H1 (cell line): Measurements from ENCODE around the gene P3R3URF. TPM values are rescaled to one million over a fixed set of nuclear protein-coding genes. Genes with fewer than 3 reads are reported as not detected.

Experiments used
- BRCA1 ChIP-seq: IDR thresholded peaks from 2 replicates; pipeline ENCODE4 v1.6.1; 2012; ENCODE audit warnings: low read depth, low read length, improper control_type of control experiment
- CEBPB ChIP-seq: IDR thresholded peaks from 2 replicates; pipeline ENCODE4 v1.6.1; 2012; ENCODE audit warnings: low read depth, low read length
- CHD1 ChIP-seq: IDR thresholded peaks from 2 replicates; pipeline ENCODE4 v1.6.1; 2012; ENCODE audit warnings: low read depth, low read length, improper control_type of control experiment
- JUN ChIP-seq: IDR thresholded peaks from 2 replicates; pipeline ENCODE4 v1.6.1; 2011; ENCODE audit warnings: low read depth, mild to moderate bottlenecking, improper control_type of control experiment, low read length
- KDM1A ChIP-seq: fragments of 200-600, 300-600 bp; sonication (generic); IDR thresholded peaks from 2 replicates; pipeline ENCODE4 v1.7.1; 2016; ENCODE audit warnings: mild to moderate bottlenecking, low read length, borderline replicate concordance
- KDM4A ChIP-seq: IDR thresholded peaks from one replicate; pipeline ENCODE4 v1.7.1; 2012; ENCODE audit warnings: low read depth, mild to moderate bottlenecking, moderate library complexity, low read length, inconsistent platforms; ENCODE audit not compliant: severe bottlenecking
- KDM5A ChIP-seq: fragments of 200-600 bp; IDR thresholded peaks from 2 replicates; pipeline ENCODE4 v1.7.1; 2012; ENCODE audit warnings: mild to moderate bottlenecking, low read length, inconsistent platforms, mixed read lengths
- NRF1 ChIP-seq: IDR thresholded peaks from 2 replicates; pipeline ENCODE4 v1.6.1; 2011; ENCODE audit warnings: mild to moderate bottlenecking, low read depth, low read length, improper control_type of control experiment
- PHF8 ChIP-seq: fragments of 200-600 bp; sonication (generic); conservative IDR thresholded peaks from 2 replicates; pipeline ENCODE4 v1.7.1; 2012; ENCODE audit warnings: low read depth, mild to moderate bottlenecking, inconsistent platforms, low read length, moderate library complexity
- POU5F1 ChIP-seq: IDR thresholded peaks from 2 replicates; pipeline ENCODE4 v1.6.1; 2011; ENCODE audit warnings: low read depth, mild to moderate bottlenecking, low read length, moderate library complexity
- RAD21 ChIP-seq, 2 experiments: IDR thresholded peaks in 1 of 2; conservative IDR thresholded peaks in 1 of 2; 2 replicates each; pipeline ENCODE4 v1.6.1; 2011; ENCODE audit warnings: low read depth in 2 of 2, low read length in 2 of 2, improper control_type of control experiment in 1 of 2, inconsistent platforms in 1 of 2, mild to moderate bottlenecking in 1 of 2, moderate library complexity in 1 of 2
- SIN3A ChIP-seq, 2 experiments: IDR thresholded peaks in 1 of 2; conservative IDR thresholded peaks in 1 of 2; 2 replicates each; pipeline ENCODE4 v1.6.1; 2011 to 2012; ENCODE audit warnings: low read length in 2 of 2, improper control_type of control experiment in 1 of 2, low read depth in 1 of 2, mild to moderate bottlenecking in 1 of 2
- SIX5 ChIP-seq: IDR thresholded peaks from 2 replicates; pipeline ENCODE4 v1.6.1; 2011; ENCODE audit warnings: mild to moderate bottlenecking, low read depth, low read length
- SP1 ChIP-seq: IDR thresholded peaks from 2 replicates; pipeline ENCODE4 v1.6.1; 2011; ENCODE audit warnings: low read depth, low read length
- TAF1 ChIP-seq: IDR thresholded peaks from 2 replicates; pipeline ENCODE4 v1.6.1; 2011; ENCODE audit warnings: mild to moderate bottlenecking, low read depth, low read length
- TBP ChIP-seq: IDR thresholded peaks from 2 replicates; pipeline ENCODE4 v1.6.1; 2011; ENCODE audit warnings: low read depth, low read length, improper control_type of control experiment
- TCF12 ChIP-seq: IDR thresholded peaks from 2 replicates; pipeline ENCODE4 v1.6.1; 2011; ENCODE audit warnings: low read depth, mild to moderate bottlenecking, low read length
- YY1 ChIP-seq: IDR thresholded peaks from 2 replicates; pipeline ENCODE4 v1.6.1; 2011; ENCODE audit warnings: low read depth, mild to moderate bottlenecking, low read length
- polyA plus RNA-seq, 7 experiments: library from polyadenylated mRNA; depleted of rRNA in 3 of 7; stranded (reverse) in 5 of 7; unstranded in 2 of 7; fragments of >200 nt in 5 of 7; fragments of 200-250 nt in 2 of 7; gene quantifications; 1 replicate in 5 of 7; 2 replicates in 1 of 7; 4 replicates in 1 of 7; pipeline versions ENCODE4 v1.2.1 to v1.2.3, GENCODE V29; 2011 to 2013; ENCODE audit warnings: missing spikeins in 2 of 7, mixed read lengths in 2 of 7
- total RNA-seq: library from RNA; stranded (reverse); fragmentation: NEBNext Ultra II Directional; extraction: Animal tissue kit (Norgen Biotek cat#: 25700); gene quantifications from 2 replicates; pipeline ENCODE4 v1.2.1, GENCODE V29; 2021
- TF ChIP-seq, protein P1 (sequence below): IDR thresholded peaks from 2 replicates; pipeline ENCODE4 v1.6.1; 2012; ENCODE audit warnings: inconsistent platforms
- TF ChIP-seq, protein P2 (sequence below), 3 experiments: IDR thresholded peaks; 1 replicate in 2 of 3; 2 replicates in 1 of 3; pipeline versions ENCODE4 v1.5.1 to v1.6.1; 2011; ENCODE audit warnings: low read length in 3 of 3, mild to moderate bottlenecking in 3 of 3, inconsistent platforms in 2 of 3, low read depth in 1 of 3, moderate library complexity in 1 of 3; ENCODE audit not compliant: insufficient read depth in 1 of 3; ENCODE audit errors: control extremely low read depth in 1 of 3

P3R3URF gene
- total and polyA plus RNA-seq, 2 of the 8 experiments (the other 6 are each of a cell fraction or from before 2014, with no cell fraction given) = not detected

DNA sequence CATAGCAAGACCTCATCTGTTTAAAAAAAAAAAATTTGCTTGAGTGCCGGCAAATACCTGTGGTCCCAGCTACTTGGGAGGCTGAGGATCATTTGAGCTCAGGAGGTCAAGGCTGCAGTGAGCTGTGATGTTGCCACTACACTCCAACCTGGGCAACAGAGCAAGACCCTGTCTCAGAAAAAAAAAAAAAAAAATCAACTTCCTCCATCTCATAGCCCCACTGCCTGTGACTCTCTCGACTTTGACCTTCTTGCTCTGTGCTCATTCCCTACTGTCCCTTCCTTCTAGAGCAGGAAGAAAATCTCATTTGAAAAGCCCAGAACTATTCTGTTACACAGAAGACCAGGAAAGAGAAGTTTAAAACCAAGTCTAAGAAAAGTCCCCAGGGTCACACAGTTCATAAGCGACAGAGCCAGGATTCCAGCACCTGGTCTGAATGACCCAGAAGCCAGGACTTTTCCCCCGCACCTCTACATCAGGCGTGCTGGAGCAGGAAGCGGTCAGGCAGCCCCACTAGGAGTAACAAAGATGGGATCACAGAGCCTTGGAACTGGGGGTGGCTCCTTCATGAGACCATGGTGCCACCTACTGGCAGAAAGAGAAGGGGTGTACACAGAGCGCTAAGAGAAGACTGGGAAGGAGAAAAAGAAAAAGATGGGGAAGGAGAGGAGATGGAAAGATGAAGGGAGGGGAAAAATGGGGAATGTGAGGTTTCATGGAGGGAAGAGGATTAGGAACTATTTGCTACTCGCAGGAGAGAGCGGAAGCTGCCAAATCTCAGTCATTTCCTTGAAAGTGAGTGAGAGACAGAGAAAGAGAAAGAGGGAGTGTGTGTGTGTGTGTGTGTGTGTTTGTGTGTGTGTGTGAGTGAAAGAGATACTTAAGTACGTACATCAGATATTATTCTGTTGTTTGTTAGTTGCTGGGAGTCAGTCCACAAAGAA, 3.1 kb upstream of the P3R3URF start (continued):
- TF ChIP-seq, protein P1, sequence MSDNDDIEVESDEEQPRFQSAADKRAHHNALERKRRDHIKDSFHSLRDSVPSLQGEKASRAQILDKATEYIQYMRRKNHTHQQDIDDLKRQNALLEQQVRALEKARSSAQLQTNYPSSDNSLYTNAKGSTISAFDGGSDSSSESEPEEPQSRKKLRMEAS = no peak
- TF ChIP-seq JUN (no peak), NRF1 (no peak), YY1 (peak; percentile 72), POU5F1 (no peak), SIX5 (no peak), TBP (no peak), CHD1 (no peak), SIN3A (conservative IDR thresholded peaks at IDR 0.05 in 1 of 2, IDR thresholded peaks at IDR 0.05 in 1 of 2; ENCODE audit: low read depth in 1 of 2, low read length in 2 of 2) (no peak), TCF12 (0 out of 2 replicates have a peak, but pooled peaks have one; percentile 35), CEBPB (no peak), BRCA1 (no peak), KDM1A (0 out of 2 replicates have a peak, but pooled peaks have one; percentile 47), KDM5A (no peak), KDM4A (no peak), PHF8 (no peak), SP1 (no peak), RAD21 (IDR thresholded peaks at IDR 0.05 in 1 of 2, conservative IDR thresholded peaks at IDR 0.05 in 1 of 2; ENCODE audit: low read depth in 2 of 2, low read length in 2 of 2) (peak; percentile 97 to 98), TAF1 (no peak)
- TF ChIP-seq, protein P2, sequence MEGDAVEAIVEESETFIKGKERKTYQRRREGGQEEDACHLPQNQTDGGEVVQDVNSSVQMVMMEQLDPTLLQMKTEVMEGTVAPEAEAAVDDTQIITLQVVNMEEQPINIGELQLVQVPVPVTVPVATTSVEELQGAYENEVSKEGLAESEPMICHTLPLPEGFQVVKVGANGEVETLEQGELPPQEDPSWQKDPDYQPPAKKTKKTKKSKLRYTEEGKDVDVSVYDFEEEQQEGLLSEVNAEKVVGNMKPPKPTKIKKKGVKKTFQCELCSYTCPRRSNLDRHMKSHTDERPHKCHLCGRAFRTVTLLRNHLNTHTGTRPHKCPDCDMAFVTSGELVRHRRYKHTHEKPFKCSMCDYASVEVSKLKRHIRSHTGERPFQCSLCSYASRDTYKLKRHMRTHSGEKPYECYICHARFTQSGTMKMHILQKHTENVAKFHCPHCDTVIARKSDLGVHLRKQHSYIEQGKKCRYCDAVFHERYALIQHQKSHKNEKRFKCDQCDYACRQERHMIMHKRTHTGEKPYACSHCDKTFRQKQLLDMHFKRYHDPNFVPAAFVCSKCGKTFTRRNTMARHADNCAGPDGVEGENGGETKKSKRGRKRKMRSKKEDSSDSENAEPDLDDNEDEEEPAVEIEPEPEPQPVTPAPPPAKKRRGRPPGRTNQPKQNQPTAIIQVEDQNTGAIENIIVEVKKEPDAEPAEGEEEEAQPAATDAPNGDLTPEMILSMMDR (IDR thresholded peaks at IDR 0.05; ENCODE audit: control extremely low read depth in 1 of 3, insufficient read depth in 1 of 3, low read depth in 1 of 3, low read length in 3 of 3) = peak; percentile 62 to 93 (median 87)
